ENCODE results near the gene EIF4G1.
"Not testable (repeated sequence)": the region's sequence is repeated elsewhere in the genome, so short reads cannot be mapped to it uniquely, and the experiment has no call there.

EIF4G1 gene

DNA sequence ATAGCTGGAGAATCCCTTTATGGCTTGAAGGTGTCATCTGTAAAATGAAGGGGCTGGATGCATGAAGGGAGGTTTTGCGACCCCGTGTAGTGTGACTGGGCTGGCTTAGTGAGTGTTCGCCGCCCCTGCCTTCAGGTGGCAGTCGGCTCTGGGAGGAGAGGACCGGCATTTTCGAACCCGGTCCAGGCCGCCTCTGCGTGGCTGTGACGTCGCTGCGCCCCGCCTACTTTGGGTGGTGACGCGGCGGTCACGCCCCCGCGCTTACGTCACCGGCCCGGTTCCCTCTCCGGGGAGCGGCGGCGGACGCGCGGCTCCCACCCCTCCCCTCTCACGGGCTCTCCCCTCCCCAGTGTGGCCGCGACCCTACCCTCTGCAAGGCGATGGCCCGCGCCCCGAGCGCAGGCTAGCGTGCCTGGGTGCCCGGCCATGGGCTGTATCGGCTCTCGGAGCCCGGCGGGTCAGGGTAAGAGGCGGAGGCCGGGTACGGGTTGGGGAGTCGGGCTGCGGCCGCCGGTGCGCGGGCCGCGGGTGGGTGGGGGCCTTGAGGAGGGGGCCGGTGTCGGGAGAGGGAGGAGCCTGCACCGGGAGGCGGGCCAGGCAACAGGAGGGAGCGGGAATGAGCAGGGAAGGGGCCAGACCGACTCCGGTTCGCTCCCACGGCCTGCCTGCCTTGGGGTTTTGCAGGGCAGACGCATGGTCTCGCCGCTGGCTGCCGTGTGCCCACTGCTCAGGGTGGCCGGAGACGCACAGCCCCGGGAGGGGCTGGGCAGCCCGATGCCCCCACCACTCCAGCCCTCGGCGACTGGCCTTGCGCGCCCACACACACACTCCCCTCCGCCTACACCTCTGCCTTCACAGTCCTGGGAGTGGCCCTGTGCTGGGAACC lies 21.5 kb downstream of the EIF4G1 start:
- peak; percentile 86 for DNase-seq

DNA sequence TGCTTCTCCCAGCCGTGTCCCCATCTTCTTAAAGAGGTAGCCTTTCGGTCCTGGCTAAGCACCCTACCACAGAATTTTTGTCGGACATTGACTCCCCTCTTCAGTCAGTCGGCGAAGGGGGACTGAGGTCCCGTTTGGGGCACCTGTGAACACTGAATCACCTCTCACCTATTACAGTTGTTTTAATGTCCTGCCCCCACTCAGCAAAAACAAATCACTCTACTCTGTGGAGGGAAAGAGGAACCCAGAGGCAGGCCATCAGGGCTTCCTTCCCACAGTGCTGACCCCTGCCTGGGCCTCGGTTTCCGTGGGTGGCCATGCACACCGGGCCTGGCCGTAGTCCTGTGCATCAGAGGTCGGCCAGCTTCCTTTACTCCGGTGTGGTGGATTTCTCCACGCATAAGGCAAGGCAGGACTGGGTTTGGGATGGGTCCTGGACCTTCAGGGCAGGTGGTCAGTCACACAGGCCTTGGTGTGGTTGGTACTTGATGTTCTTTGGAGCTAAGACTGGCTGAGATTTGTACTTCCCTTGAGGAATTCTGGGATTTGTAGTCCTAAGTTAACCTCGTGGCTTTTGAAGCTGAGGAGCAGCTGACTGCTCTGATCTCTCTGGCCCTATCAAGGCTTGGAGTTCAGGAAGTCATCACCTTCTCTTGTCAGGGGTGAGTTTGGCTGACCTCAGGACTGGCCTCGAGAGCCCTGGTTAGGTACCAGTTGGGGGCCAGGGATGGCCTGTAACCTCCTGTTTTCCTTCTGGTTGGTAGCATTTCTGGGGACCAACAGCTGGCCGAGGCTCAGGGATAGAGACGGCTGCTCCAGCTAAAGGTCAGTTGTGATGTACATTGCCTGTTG lies 22.4 kb downstream of the EIF4G1 start:
- no peak for DNase-seq

DNA sequence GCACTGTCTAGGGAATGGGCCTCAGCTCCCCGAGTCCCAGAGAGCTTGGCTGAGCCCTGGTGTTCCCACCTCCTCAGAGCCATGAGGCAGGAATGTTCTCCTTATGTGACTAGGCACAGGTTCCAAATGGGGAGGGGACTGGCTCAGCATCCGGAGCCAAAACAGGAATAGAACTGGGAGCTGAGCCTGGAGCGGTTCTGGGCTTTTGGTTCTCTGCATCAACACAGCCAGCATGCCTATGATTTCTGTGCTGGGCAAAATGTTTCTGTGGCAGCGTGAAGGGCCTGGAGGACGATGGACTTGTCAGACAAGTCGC lies 23.0 kb downstream of the EIF4G1 start, which contains the start of gene FAM131A:
Gene FAM131A (plus strand): TSS at position 202 of the 316 bp plus-strand sequence. CDS start 31 bp downstream, at position 233.
- no peak for DNase-seq

DNA sequence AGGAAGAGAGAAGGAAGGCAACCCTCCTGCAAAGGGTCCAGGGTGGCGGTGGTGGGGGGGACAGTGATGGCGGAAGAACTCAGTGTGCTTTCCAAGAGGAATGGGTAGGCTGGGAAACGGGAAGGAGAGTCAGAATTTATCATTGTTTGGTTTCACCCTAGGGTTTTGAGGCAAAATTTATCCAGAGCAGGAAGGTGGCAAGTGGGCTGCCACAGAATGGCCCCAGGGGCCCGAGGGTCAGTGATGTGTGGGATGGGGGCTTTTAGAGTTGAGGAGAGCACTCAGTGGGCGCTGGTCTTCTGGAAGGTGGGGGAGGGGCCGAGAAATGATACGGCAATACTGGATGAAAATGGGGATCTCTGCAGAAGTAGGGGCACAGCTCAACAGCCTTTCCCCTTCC lies 23.6 kb downstream of the EIF4G1 start:
- DNase-seq = no peak

DNA sequence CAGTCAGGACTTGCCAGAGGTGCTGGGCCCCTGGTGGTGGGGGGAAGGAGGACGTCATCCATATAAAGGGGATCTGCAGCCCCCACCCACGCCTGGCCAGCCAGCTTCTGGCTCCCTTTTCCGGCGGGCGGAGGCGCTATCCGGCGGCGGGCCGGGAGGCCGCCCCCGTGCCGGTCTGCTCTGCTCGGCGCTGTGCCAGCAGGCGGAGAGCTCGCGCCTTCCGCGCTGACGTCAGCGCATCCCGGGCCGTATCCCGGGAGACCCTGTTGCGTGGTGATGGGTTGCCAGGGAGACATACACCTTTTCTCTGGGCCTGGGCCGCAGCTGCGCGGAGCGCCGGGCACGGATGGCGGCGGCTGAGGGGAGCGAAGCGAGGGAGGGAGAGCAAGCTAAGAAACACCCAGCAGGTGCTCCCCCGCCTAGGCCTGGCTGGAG lies 24.1 kb downstream of the EIF4G1 start:
- peak; percentile 35 for DNase-seq

DNA sequence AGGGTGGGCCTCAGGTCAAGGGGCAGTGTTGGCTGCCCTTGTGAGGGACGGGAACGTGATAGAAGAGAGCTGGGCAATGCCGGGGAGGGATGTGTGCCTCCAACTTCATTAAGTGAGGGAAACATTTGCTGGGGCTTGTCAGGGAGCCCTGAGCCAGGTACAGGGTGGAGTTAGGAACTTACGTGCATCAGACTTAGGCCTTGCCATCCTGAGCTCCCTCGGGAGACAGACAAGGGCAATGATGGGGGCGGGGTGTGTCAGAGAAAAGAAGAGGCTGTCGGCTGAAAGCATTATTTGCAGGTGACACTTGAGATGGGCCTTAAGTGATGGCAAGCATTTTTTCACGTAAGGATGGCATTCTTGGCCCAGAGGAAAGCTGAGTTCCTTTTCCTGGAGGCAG lies 24.6 kb downstream of the EIF4G1 start:
- DNase-seq = no peak

DNA sequence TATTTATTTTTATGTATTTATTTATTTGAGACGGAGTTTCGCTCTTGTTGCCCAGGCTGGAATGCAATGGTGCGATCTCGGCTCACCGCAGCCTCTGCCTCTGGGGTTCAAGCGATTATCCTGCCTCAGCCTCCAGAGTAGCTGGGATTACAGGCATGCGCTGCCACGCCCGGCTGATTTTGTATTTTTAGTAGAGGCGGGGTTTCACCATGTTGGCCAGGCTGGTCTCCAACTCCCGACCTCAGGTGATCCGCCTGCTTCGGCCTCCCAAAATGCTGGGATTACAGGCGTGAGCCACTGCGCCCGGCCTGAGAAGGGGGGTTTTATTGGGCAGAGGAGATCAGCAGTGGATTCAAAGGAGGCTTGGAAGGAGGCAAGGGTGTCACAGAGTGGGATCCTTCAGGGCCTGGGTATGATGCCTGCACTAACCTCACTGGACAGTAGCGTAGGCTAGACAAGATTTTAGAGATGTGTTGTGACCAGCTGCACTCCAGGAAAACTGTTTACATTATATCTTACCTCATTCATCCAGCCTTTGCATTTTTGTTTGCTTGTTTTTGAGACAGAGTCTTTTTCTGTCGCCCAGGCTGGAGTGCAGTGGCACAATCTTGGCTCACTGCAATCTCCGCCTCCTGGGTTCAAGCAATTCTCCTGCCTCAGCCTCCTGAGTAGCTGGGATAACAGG lies 25.2 kb downstream of the EIF4G1 start:
- not testable (repeated sequence) for DNase-seq

DNA sequence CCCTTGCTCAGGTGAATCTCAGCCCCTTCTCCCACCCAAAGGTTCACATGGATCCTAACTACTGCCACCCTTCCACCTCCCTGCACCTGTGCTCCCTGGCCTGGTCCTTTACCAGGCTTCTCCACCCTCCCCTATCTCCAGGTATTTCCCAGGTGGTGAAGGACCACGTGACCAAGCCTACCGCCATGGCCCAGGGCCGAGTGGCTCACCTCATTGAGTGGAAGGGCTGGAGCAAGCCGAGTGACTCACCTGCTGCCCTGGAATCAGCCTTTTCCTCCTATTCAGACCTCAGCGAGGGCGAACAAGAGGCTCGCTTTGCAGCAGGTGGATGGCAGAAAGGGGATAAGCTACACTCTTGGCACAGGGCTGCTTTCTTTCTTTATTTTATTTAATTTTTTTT lies 27.5 kb downstream of the EIF4G1 start:
- no peak for DNase-seq

DNA sequence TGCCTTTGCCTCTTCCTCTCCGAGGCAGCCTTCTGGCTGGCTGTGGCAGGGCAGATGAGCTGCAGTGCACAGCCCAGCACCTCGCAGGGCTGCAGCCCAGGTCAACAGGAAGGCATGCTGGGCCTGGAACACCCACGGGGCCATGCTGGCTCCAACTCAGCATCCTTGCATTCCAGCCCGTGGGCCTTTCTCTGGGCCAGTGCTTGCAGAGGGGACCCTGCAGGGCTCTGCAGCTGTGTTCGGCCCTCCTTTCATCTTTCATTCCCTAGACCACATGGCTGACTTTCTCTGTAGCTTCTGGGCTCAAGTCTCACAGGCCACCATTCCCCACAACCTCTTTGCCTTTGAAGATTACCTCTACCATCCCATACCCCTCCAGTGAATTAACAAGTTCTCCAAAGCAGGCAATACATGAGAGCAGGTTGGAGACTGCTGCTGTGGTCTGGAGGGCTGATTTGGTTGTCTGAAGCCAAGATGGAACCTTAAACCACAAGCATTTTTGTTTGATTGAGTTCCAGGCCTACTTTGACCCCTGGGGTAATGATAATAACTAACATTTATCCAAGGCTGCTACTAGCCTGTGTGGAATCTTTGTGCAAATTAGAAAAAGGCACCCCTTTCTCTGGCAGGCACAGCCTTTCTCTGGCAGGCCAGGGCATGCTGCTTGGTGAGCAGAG lies 28.9 kb downstream of the EIF4G1 start:
- no peak for DNase-seq

DNA sequence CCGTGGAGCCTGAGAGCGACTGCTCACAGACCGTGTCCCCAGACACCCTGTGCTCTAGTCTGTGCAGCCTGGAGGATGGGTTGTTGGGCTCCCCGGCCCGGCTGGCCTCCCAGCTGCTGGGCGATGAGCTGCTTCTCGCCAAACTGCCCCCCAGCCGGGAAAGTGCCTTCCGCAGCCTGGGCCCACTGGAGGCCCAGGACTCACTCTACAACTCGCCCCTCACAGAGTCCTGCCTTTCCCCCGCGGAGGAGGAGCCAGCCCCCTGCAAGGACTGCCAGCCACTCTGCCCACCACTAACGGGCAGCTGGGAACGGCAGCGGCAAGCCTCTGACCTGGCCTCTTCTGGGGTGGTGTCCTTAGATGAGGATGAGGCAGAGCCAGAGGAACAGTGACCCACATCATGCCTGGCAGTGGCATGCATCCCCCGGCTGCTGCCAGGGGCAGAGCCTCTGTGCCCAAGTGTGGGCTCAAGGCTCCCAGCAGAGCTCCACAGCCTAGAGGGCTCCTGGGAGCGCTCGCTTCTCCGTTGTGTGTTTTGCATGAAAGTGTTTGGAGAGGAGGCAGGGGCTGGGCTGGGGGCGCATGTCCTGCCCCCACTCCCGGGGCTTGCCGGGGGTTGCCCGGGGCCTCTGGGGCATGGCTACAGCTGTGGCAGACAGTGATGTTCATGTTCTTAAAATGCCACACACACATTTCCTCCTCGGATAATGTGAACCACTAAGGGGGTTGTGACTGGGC lies 30.3 kb downstream of the EIF4G1 start:
- no peak for DNase-seq

DNA sequence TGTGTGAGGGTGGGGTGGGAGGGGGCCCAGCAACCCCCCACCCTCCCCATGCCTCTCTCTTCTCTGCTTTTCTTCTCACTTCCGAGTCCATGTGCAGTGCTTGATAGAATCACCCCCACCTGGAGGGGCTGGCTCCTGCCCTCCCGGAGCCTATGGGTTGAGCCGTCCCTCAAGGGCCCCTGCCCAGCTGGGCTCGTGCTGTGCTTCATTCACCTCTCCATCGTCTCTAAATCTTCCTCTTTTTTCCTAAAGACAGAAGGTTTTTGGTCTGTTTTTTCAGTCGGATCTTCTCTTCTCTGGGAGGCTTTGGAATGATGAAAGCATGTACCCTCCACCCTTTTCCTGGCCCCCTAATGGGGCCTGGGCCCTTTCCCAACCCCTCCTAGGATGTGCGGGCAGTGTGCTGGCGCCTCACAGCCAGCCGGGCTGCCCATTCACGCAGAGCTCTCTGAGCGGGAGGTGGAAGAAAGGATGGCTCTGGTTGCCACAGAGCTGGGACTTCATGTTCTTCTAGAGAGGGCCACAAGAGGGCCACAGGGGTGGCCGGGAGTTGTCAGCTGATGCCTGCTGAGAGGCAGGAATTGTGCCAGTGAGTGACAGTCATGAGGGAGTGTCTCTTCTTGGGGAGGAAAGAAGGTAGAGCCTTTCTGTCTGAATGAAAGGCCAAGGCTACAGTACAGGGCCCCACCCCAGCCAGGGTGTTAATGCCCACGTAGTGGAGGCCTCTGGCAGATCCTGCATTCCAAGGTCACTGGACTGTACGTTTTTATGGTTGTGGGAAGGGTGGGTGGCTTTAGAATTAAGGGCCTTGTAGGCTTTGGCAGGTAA lies 31.1 kb downstream of the EIF4G1 start:
- peak; percentile 17 for DNase-seq

DNA sequence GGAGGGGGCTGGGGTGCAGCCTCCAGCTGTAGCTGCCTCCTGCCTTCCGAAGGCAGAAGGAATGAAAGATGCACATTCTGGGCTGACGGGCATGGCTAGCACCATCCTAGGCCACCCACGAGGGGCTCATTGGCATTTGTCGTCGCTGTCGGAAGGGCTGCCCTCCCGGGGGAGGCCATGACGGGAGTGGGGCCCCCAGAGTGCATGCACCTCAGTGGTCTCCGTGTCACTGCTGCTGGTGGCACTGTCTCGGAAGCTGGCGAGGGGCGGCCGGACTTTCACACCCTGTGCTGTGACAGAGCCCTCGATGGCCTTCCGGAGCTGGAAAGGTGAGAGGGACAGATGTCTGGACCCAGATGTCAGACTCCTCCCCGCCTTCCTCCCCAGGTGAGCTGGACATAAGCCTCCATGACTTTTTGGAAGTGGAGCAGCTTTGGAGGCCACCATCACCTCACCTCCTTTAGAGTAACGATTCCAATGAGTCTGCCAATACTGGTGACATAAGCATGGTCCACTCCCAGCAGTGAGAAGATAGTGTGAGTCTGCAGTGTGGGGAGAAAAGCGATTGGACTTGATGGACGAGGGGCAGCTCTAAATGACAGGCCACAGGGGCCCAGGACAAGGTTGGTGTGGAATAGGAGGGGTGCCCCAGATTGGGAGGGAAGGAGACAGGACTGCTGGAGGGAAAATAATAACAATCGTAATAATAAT lies 32.2 kb downstream of the EIF4G1 start:
- DNase-seq = no peak

DNA sequence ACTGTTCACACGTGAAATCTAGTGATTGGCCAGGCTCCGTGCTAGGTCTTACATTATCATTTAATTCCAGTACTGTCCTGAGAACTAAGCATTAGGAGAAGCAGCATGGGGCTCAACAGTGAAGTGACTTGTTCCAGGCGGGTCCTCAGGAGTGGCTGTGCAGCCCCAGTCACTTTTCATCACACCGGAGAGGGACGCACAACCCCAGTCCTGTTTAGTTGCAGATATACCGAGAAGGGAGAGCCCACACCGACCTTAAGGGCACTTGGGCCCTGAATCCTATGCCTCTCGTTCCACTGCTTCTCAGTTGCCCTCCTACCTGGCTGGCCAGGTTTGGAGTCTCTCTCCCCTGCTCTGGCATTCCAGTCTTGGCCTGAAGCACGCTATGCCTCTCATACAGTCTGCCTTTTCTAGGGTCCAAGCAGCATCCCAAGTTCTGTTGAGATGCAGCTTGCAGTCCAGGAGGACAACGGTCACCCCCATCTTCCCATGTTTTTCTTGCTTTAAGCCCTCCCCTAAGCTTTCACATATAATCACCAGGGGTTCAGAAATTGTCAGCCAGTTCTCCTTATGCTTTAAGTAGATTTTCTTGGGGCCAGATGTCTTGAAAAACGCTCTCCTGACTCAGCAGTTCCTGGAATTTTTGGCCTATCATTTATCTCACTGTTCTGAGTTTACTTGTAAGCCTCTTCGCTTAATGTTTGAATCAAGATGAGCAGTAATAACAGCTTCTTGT lies 33.1 kb downstream of the EIF4G1 start:
- DNase-seq = no peak

DNA sequence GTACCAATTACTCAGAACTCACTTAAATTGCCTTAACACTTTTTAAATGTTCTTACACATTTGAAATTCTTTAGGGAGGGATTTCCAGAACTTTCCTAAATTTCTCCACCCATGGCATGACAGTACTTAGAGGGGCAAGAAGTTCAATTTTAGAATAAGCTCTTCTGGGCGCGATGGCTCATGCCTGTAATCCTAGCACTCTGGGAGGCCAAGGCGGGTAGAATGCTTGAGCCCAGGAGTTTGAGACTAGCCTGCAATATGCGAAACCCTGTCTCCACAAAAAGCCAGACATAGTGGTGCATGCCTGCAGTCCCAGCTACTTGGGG lies 33.6 kb downstream of the EIF4G1 start:
- no peak for DNase-seq

DNA sequence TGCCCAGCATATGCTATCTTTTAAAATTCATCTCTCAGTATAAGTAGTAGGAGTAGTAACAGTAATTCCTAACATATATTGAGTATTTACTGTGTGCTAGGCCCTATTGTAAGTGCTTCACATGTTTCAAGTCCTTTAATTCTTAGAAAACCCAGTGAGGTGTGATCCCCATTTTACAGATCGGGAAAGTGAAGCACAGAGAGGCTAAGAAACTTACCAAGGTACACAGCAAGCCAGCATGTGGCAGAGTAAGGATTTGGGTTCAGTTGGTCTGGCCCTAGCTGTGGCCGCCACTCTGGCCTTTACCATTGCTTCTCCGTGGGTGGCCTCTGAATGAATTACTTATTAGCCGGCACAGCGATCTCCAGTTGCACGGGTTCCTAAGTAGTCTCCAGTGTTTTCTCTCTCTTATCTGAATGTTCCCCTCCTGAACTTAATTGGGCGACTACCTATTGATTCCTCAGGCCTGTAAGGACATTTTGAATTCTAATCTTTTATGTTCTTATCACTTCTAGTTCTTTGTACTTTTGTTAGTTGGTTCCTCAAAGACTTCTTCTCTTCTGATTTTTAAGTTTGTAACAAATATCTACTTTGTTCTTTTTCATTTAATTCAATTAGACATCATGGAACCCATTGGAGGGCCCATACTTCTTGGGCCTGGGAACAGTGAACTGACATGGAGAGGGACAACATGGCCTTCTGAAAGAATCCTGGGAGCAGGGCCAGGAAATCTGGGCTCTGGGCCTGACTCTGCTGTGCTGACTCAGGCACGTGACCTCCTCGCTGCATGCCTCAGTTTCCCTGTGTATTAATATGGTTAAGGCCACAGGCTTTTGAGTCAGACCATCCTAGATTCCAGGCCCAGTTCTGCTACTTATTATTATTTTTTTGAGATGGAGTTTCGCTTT lies 35.4 kb downstream of the EIF4G1 start:
- DNase-seq = no peak

DNA sequence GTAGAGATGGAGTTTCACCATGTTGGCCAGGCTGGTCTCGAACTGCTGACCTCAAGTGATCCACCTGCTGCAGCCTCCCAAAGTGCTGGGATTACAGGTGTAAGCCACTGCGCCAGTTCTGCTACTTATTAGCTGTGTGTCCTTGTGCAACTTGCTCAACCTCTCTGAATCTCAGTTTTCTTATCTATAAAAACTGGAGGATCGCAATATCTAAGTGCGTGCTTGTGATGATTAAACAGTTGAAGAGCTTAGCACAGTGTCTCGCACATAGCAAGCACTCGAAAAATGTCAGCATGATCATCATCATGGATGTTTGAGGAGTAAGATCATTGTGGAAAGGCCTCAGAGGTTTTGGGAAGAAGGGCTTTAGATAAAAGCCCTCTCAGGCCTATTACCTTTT lies 36.2 kb downstream of the EIF4G1 start:
- DNase-seq = no peak

DNA sequence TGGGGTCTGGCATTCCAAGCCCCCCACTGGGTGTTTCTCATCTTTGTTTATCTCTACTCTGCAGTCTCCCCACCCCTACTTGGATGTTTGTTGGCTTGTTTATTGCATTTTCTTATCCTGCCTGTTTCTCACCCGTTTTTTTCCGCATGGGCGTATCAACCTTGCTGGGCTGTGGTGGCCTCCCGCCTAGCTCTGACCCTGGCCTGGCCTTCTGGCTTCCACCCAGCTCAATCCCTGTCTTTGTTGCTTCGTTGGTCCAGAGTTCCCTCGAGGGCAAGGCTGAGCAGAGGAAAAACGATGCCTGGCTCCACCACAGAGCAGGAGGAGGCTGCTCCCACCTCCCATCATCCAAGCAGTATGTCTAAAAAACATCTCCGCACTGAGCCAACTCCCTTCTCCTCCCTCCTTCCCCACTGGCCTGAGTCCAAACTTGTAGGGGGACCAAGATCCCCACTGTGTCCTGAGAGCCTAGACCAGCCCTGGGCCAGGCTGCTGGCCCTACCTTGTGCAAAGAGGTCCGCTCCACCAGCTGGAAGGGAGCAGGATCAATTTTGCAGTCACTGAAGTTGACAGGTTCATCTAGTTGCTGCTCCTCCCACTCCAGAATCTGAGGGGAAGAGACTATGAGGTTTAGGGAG lies 37.2 kb downstream of the EIF4G1 start:
- DNase-seq = no peak

DNA sequence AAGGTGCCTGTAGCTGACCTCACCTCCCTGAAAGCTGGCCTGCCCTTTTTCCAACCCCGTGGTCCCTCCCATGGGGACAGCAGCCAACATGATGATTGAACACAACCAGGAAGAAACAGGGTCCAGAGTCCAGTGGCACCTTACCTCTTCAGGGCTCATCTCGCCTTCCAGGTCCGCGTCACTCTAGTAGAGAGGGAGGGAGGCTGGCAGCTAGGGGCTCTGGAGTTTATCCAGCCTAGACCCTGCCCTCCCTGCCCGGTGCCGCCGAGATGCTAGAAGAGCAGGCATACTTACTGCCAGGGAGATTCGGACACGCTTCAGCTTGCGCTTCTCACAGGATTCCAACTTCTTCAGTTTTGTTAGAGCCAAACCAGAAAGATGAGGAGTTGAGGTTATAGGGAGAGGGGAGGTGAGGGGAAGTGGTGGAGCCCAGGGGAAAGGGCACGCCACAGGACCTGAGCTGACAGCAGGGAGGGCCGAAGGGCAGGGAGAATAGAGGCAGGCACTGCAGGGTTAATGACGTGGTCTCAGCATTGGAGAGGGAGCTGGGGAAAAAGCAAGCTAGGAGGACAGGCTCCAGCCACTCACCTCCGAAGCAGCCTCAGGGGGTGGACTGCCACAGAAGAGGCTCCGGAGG lies 37.9 kb downstream of the EIF4G1 start:
- DNase-seq = no peak

Data from CD4-positive, alpha-beta T cell treated with Interferon gamma for 1 hour (primary cell).